Activated T-cell treated with anti-CD3 and anti-CD28 coated beads, Interleukin-2, amount 50 U/mL, for 72 hours (primary cell): ENCODE results near the gene GPC4. TPM values are rescaled to one million over a fixed set of nuclear protein-coding genes. Genes with fewer than 3 reads are reported as not detected.

Experiments
- ATAC-seq, 2 donors: fragments of 150-1000 bp; cut with Tn5 transposase; replicated peaks in 1 of 2; 2 replicates each; pipeline ENCODE4 v1.10.0; 2021; ENCODE audit warnings: moderate library complexity in 2 of 2, mild to moderate bottlenecking in 1 of 2
- DNase-seq, 2 donors: peaks; one replicate each; pipeline ENCODE4 v3.0.0; 2021 to 2022; ENCODE audit warnings: mixed read lengths in 1 of 2
- H3K27ac Mint-ChIP-seq: one replicate; pipeline ENCODE4 v1.8.0; 2022; ENCODE audit warnings: mild to moderate bottlenecking, moderate library complexity, mixed read lengths
- H3K27me3 Mint-ChIP-seq: one replicate; pipeline ENCODE4 v1.8.0; 2022; ENCODE audit warnings: low read depth, mixed read lengths
- H3K36me3 Mint-ChIP-seq, 2 donors: one replicate each; pipeline ENCODE4 v1.8.0; 2022; ENCODE audit warnings: mixed read lengths in 2 of 2, mild to moderate bottlenecking in 1 of 2; ENCODE audit not compliant: insufficient read depth in 2 of 2
- H3K4me1 Mint-ChIP-seq: one replicate; pipeline ENCODE4 v1.8.0; 2022; ENCODE audit warnings: low read depth, mixed read lengths
- H3K4me3 Mint-ChIP-seq, 2 donors: one replicate each; pipeline ENCODE4 v1.8.0; 2022; ENCODE audit warnings: mild to moderate bottlenecking in 2 of 2, mixed read lengths in 2 of 2, moderate library complexity in 2 of 2
- H3K9me3 Mint-ChIP-seq, 2 donors: one replicate each; pipeline ENCODE4 v1.8.0; 2022; ENCODE audit warnings: mixed read lengths in 2 of 2
- total RNA-seq, 2 donors: library from RNA; stranded (reverse); gene quantifications; one replicate each; pipeline ENCODE4 v1.2.3, GENCODE V29; 2022

GPC4 gene
- total RNA-seq, 2 donors from 2014 or later: not detected

DNA sequence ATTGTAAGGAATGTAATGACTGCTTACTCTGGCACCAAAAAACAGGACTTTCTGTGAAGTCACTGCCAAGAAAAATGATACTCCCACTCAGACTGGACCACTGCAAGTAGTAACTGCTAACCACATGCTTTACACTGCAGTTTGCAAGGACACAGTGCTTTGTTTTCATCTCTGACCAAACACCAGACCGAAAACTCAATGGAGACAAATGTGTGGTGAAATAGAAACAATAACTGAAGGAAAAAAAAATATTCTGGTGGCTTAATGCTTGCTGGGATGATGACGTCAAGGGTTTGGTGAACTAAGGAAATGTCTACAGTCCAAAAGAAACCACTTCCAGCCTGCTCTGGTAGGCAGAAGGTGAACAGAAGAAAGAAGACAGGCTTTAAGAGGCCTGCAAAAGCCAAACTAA is 13.2 kb downstream of the GPC4 start:
- peaks cover 11% of the 10 kb centered on the region for H3K4me1 Mint-ChIP-seq
- no peak overlapping the region for H3K4me3 Mint-ChIP-seq
- ATAC-seq: no peak
- peaks cover 12% of the 10 kb centered on the region for H3K27me3 Mint-ChIP-seq
- no peak for DNase-seq
- no peaks in the 10 kb centered on the region for H3K9me3 Mint-ChIP-seq
- H3K27ac Mint-ChIP-seq: no peak overlapping the region
- H3K36me3 Mint-ChIP-seq: no peaks in the 10 kb centered on the region

GRCh38 chrX:133401536-133401935 is 13.8 kb downstream of the GPC4 start:
- DNase-seq (no peak), ATAC-seq (no peak)
- H3K9me3 Mint-ChIP-seq: no peaks in the 10 kb centered on the region
- H3K36me3 Mint-ChIP-seq: no peaks in the 10 kb centered on the region
- no peak overlapping the region for H3K4me3 Mint-ChIP-seq
- peaks cover 10% of the 10 kb centered on the region for H3K27me3 Mint-ChIP-seq
- no peak overlapping the region for H3K27ac Mint-ChIP-seq
- H3K4me1 Mint-ChIP-seq: peaks cover 11% of the 10 kb centered on the region

DNA sequence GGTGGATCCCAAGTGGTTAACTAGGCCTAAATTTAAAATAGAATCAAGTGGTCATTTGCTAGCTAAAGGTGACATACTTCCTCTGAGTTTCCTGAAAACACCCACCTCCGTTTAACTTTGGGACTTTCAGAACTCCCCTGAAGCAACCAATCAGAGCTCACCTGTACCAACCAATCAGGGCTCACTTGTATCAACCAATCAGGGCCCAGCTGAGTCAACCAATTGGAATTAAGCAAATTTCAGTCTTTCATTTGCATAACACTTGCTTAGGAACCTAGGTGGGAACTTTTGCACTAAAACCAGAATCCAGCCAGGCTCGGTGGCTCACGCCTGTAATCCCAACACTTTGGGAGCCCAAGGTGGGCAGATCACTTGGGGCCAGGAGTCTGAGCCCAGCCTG is 15.9 kb downstream of the GPC4 start:
- Mint-ChIP-seq H3K4me1 (peaks cover 11% of the 10 kb centered on the region), H3K4me3 (no peak overlapping the region), H3K9me3 (no peaks in the 10 kb centered on the region), H3K36me3 (no peaks in the 10 kb centered on the region), H3K27ac (no peak overlapping the region), H3K27me3 (peaks cover 17% of the 10 kb centered on the region)
- DNase-seq (no peak), ATAC-seq (no peak)

GRCh38 chrX:133394765-133395164 is 20.5 kb downstream of the GPC4 start:
- no peaks in the 10 kb centered on the region for H3K9me3 Mint-ChIP-seq
- ATAC-seq (no peak), DNase-seq (no peak)
- H3K27ac Mint-ChIP-seq: no peak overlapping the region
- H3K27me3 Mint-ChIP-seq: peaks cover 48% of the 10 kb centered on the region
- no peak overlapping the region for H3K4me3 Mint-ChIP-seq
- H3K4me1 Mint-ChIP-seq: no peaks in the 10 kb centered on the region
- no peaks in the 10 kb centered on the region for H3K36me3 Mint-ChIP-seq

DNA sequence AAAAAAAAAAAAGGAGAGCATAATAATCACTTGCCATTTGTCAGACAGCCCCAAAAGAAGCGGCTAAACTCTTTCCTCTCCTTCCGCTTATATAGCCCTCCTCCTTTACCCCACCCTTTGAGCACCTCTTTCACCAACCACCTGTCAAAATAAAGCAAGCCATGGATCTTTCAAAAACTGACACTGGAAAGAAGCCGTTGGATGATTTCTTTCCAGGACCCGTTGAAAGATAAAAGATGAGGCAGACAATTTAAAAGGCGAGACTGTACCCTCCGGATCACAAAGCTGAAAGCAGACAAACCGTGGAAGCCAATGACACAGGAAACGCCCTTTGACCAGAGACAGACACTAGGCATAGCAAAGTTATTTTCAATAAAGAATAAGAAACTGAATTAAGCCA is 22.6 kb downstream of the GPC4 start:
- H3K4me1 Mint-ChIP-seq: no peaks in the 10 kb centered on the region
- DNase-seq (no peak), ATAC-seq (no peak)
- H3K27ac Mint-ChIP-seq: no peak overlapping the region
- H3K9me3 Mint-ChIP-seq: no peaks in the 10 kb centered on the region
- H3K4me3 Mint-ChIP-seq: no peak overlapping the region
- H3K36me3 Mint-ChIP-seq: no peaks in the 10 kb centered on the region
- H3K27me3 Mint-ChIP-seq: peaks cover 61% of the 10 kb centered on the region

GRCh38 chrX:133391111-133391510 is 24.2 kb downstream of the GPC4 start:
- H3K27me3 Mint-ChIP-seq: peaks cover 58% of the 10 kb centered on the region
- H3K9me3 Mint-ChIP-seq: no peaks in the 10 kb centered on the region
- H3K4me1 Mint-ChIP-seq: no peaks in the 10 kb centered on the region
- ATAC-seq: no peak
- no peak overlapping the region for H3K4me3 Mint-ChIP-seq
- no peak for DNase-seq
- H3K36me3 Mint-ChIP-seq: no peaks in the 10 kb centered on the region
- H3K27ac Mint-ChIP-seq: no peak overlapping the region

DNA sequence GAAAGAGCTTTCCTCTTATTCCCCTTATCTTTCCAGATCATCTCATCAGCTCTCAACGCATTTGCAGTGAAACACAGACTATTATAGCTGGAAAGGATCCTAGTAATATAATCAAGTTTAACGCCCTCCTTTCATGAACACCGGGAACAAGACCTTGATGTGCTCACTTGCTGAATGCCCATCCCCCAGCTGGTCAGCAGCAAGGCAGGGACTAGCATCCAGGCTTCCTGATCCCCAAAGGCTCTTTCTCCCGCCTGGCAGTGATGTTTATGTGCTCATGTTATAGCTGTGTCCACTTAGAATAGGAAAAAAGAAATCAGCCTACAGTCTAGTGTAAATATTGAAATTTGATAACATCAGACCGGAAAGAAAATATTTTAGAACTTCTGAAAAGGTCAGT is 24.6 kb downstream of the GPC4 start:
- H3K4me1 Mint-ChIP-seq: no peaks in the 10 kb centered on the region
- no peaks in the 10 kb centered on the region for H3K36me3 Mint-ChIP-seq
- DNase-seq: no peak
- no peak overlapping the region for H3K27ac Mint-ChIP-seq
- no peak for ATAC-seq
- H3K4me3 Mint-ChIP-seq: no peak overlapping the region
- H3K27me3 Mint-ChIP-seq: peaks cover 54% of the 10 kb centered on the region
- no peaks in the 10 kb centered on the region for H3K9me3 Mint-ChIP-seq

GRCh38 chrX:133389975-133390374 is 25.3 kb downstream of the GPC4 start:
- DNase-seq (no peak), ATAC-seq (no peak)
- H3K27me3 Mint-ChIP-seq: peaks cover 57% of the 10 kb centered on the region
- no peaks in the 10 kb centered on the region for H3K36me3 Mint-ChIP-seq
- H3K9me3 Mint-ChIP-seq: no peaks in the 10 kb centered on the region
- no peak overlapping the region for H3K4me3 Mint-ChIP-seq
- no peak overlapping the region for H3K27ac Mint-ChIP-seq
- H3K4me1 Mint-ChIP-seq: no peaks in the 10 kb centered on the region

GRCh38 chrX:133384454-133384853 is 30.8 kb downstream of the GPC4 start:
- no peaks in the 10 kb centered on the region for H3K4me1 Mint-ChIP-seq
- H3K27ac Mint-ChIP-seq: no peak overlapping the region
- peaks cover 53% of the 10 kb centered on the region for H3K27me3 Mint-ChIP-seq

DNA sequence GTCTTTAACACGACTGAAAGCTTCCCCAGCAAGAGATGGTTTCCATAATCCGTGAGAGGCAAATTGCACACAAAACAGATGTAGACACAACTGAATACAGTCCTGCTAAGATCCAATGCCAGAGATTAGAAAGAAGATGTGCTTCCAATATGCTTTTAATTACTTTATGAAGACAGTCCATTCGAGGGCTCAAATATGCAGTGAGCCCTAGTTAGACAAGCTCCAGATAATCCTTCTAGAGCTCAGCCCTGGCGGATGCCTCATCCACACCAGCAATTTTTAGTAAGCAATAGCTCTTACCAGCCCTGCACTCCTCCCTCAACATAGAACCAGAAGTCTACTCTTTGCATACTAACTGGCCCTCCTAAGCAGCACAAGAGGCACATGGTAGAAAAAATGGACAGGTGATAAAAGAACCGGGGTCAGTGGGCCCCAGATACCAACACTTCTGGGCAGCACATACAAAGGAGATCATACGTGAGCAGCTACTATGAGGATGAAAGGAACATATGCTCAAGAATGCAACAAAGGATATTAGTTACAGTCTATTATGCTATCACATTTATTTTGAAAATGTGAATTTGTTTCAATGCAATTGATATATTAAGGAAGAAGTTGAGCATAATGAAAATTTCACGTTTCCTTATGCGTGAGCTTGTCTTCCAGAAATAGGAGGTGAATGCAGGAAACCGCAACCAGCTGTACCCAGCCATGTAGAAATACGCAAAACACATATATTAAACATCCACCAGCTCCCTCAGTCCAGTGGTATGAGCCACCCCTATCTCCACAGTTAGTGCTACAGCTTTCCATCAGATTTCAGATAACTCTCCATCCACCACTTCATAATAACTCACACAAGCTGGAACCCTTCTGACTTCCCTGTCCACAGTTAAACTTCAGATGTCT is 34.3 kb downstream of the GPC4 start:
- no peak overlapping the region for H3K27ac Mint-ChIP-seq
- no peak for DNase-seq
- no peaks in the 10 kb centered on the region for H3K36me3 Mint-ChIP-seq
- H3K9me3 Mint-ChIP-seq: no peaks in the 10 kb centered on the region
- no peaks in the 10 kb centered on the region for H3K4me1 Mint-ChIP-seq
- H3K4me3 Mint-ChIP-seq: no peak overlapping the region
- ATAC-seq: no peak
- H3K27me3 Mint-ChIP-seq: peaks cover 59% of the 10 kb centered on the region

More at GRCh38 chrX:133384454-133384853, 30.8 kb downstream of the GPC4 start:
- DNase-seq (no peak), ATAC-seq (no peak)
- H3K4me3 Mint-ChIP-seq: no peak overlapping the region
- H3K9me3 Mint-ChIP-seq: no peaks in the 10 kb centered on the region
- no peaks in the 10 kb centered on the region for H3K36me3 Mint-ChIP-seq

DNA sequence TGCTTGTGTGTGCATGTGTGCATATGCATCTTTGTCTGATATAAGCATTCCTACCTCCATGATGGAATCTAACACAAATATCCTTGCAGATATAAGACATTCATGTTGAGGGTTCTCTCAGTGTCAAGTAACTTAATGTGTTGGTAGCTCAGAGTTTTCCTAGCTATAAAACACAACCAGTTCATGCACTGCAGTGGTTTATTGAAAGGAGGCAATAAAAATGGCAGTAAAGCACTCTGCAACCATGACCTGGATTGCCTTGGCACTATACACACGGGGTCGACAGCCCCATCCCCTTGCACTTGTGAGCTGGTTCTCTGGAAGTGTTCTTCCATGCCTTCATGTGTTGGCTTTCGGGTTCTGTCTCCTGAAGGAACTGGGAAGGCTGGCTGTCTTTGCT is 38.9 kb downstream of the GPC4 start:
- Mint-ChIP-seq H3K27ac (no peak overlapping the region), H3K27me3 (peaks cover 43% of the 10 kb centered on the region), H3K4me1 (no peaks in the 10 kb centered on the region), H3K9me3 (no peaks in the 10 kb centered on the region), H3K4me3 (no peak overlapping the region), H3K36me3 (no peaks in the 10 kb centered on the region)
- DNase-seq: no peak
- ATAC-seq: no peak

GRCh38 chrX:133375615-133376340 is 39.5 kb downstream of the GPC4 start:
- DNase-seq (no peak), ATAC-seq (no peak)
- Mint-ChIP-seq H3K36me3 (no peaks in the 10 kb centered on the region), H3K4me3 (no peak overlapping the region), H3K4me1 (no peaks in the 10 kb centered on the region), H3K27me3 (peaks cover 46% of the 10 kb centered on the region), H3K9me3 (no peaks in the 10 kb centered on the region), H3K27ac (no peak overlapping the region)

GRCh38 chrX:133374874-133375387 is 40.4 kb downstream of the GPC4 start:
- H3K9me3 Mint-ChIP-seq: no peaks in the 10 kb centered on the region
- H3K27ac Mint-ChIP-seq: no peak overlapping the region
- ATAC-seq: no peak

More at GRCh38 chrX:133374874-133375387, 40.4 kb downstream of the GPC4 start:
- no peak for DNase-seq
- Mint-ChIP-seq H3K4me3 (no peak overlapping the region), H3K36me3 (no peaks in the 10 kb centered on the region), H3K4me1 (no peaks in the 10 kb centered on the region), H3K27me3 (peaks cover 42% of the 10 kb centered on the region)
